ENCODE measurements around the gene ARPP19. TPM values are rescaled to one million over a fixed set of nuclear protein-coding genes. Genes with fewer than 3 reads are reported as not detected.

ARPP19 gene, protein sequence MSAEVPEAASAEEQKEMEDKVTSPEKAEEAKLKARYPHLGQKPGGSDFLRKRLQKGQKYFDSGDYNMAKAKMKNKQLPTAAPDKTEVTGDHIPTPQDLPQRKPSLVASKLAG
- total RNA-seq (2014; rRNA removed; shearing (Covaris generic)) = 71.9 and 86.6 TPM in 2 replicates

DNA sequence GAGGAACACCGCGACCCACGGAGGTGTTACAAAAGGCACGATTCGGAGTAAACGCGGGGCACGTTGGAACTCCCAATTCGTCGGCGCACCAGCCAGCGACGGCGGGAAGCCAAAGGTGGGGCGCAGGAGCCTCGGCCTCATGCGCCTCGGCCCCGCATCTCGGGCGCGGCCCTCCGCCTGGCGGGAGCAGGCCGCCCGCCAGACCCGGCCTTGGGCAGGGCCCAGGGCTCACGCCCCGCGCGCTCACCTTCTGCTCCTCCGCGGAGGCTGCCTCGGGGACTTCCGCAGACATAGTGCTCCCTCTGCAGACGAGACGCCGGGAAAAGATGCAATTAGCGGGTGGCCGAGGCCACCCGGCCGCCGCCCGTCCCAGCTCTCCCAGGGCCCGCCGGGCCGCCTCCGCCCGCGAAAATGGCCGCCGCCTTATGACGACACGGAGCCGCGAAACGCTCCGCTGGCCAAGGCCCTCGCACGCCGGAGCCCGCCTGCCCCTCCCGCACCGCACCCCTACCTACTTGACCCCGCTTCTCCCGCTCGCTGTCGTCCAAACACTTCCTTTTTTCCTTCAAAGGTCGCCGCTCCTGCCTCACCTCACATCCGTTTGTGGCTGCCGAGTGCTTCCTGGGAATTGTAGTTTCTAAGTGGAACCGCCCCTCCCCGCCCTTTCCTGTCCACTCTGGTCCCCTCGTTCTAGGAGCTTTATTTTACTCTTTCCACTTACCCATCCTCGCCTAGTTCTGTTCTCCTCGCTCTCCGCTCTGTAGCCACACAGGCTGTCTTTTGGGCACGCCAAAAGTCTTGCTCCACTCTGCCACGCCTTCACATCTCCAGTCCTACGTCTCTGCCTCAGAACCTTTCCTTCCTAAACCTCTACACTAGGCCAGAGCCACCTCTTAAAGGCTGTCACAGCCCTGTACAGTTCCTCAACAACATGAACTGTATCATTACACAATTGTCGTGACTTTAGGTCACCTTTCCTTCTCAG lies at the start of gene ARPP19:
ARPP19 (minus strand) TSS at position 430 of the 985 bp plus-strand sequence; CDS start at position 292, 138 bp downstream.

DNA sequence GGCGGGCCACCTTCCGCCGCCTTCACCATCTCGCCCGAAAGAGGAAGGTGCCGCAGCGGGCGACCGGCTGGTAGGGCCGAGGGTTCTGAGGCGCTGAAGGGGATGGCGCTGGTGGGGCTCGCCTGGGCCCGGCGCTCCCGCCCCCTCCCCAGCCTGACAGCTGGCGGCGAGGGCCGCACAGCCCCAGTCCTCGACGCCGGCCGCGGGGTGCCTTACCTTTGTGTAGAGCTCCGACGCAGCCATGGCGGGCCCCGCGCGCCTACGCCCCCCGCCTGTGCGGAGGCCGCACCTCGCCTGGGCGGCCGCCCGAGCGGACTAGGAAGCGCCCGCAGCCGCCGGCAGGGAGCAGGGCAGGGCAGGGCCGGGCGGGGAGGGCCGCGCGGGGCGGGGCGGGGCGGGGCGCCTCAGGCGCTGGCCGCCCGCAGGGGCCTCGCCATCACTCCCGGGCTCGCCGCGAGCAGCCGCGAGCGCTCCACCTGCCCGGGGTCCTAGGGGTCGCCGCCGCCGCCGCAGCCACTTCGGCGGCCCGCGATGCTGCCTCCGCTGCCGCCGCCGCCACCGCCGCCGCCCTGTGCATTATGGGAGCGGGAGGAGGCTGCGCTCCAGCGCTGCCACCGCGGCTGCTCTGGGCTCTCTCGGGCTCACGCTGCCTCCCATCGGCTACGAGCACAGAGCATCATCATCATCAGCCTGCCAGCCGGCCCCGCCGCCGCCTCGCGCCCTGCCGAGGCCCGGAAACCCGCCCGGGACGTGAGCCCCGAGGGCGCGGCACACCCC lies 40.1 kb downstream of the ARPP19 start, which contains the start of gene MYO5A:
MYO5A (minus strand) TSS at position 317 of the 777 bp plus-strand sequence; CDS start at position 243, 74 bp downstream.

Other genes with a start within 250 kb of the ARPP19 start
- 34.3 and 50.1 TPM in 2 replicates for gene MYO5A, start 40.1 kb downstream of the ARPP19 start, total RNA-seq (2014; rRNA removed; shearing (Covaris generic))
- 9.4 and 12.2 TPM in 2 replicates for gene ATOSA, start 110.4 kb upstream of the ARPP19 start, total RNA-seq (2014; rRNA removed; shearing (Covaris generic))
- 0.08 and 0.58 TPM in 2 replicates for gene ONECUT1, start 221.3 kb upstream of the ARPP19 start, total RNA-seq (2014; rRNA removed; shearing (Covaris generic))